H9 (cell line): ENCODE results near the gene KRTAP9-2. TPM values are rescaled to one million over a fixed set of nuclear protein-coding genes. Genes with fewer than 3 reads are reported as not detected.

ENCODE experiments used
- DNase-seq: peaks from one replicate; pipeline ENCODE4 v3.0.0-alpha.2; 2017
- H2AFZ ChIP-seq: one replicate; pipeline ENCODE4 v1.6.1; 2013; ENCODE audit warnings: mild to moderate bottlenecking, low read length, control low read depth, moderate library complexity
- H2AK5ac ChIP-seq: 2 replicates; pipeline ENCODE4 v1.6.1; 2013; ENCODE audit warnings: low read length, control low read depth, mixed read lengths; ENCODE audit not compliant: insufficient read length
- H2BK120ac ChIP-seq: one replicate; pipeline ENCODE4 v1.6.1; 2013; ENCODE audit warnings: low read depth, mild to moderate bottlenecking, low read length, control low read depth, inconsistent platforms; ENCODE audit not compliant: poor library complexity, severe bottlenecking
- H2BK12ac ChIP-seq: 2 replicates; pipeline ENCODE4 v1.6.1; 2013; ENCODE audit warnings: low read length, control low read depth, mixed read lengths, low read depth; ENCODE audit not compliant: insufficient read length
- H2BK15ac ChIP-seq: 2 replicates; pipeline ENCODE4 v1.6.1; 2013; ENCODE audit warnings: low read depth, low read length, control low read depth
- H2BK20ac ChIP-seq: one replicate; pipeline ENCODE4 v1.6.1; 2013; ENCODE audit warnings: low read depth, mild to moderate bottlenecking, low read length, control low read depth, inconsistent platforms; ENCODE audit not compliant: poor library complexity, severe bottlenecking
- H2BK5ac ChIP-seq: 2 replicates; pipeline ENCODE4 v1.6.1; 2013; ENCODE audit warnings: low read length, control low read depth, mixed read lengths; ENCODE audit not compliant: insufficient read length
- H3K14ac ChIP-seq: 2 replicates; pipeline ENCODE4 v1.6.1; 2013; ENCODE audit warnings: low read length, control low read depth; ENCODE audit not compliant: insufficient read depth
- H3K18ac ChIP-seq: 2 replicates; pipeline ENCODE4 v1.6.1; 2013; ENCODE audit warnings: low read depth, mild to moderate bottlenecking, mixed read lengths, low read length, control low read depth; ENCODE audit not compliant: insufficient read length
- H3K23ac ChIP-seq: 2 replicates; pipeline ENCODE4 v1.6.1; 2013; ENCODE audit warnings: low read length, control low read depth, mixed read lengths, low read depth; ENCODE audit not compliant: insufficient read length
- H3K23me2 ChIP-seq: 2 replicates; pipeline ENCODE4 v1.6.1; 2013; ENCODE audit warnings: low read depth, mild to moderate bottlenecking, mixed read lengths, low read length, control low read depth; ENCODE audit not compliant: insufficient read length, poor library complexity, severe bottlenecking
- H3K27ac ChIP-seq: 2 replicates; pipeline ENCODE4 v1.5.1; 2013; ENCODE audit warnings: low read length, control low read depth, mixed read lengths, low read depth; ENCODE audit not compliant: insufficient read length
- H3K27me3 ChIP-seq: 2 replicates; pipeline ENCODE4 v1.6.1; 2013; ENCODE audit warnings: low read length, control low read depth, inconsistent platforms; ENCODE audit not compliant: insufficient read depth
- H3K4ac ChIP-seq: 2 replicates; pipeline ENCODE4 v1.6.1; 2013; ENCODE audit warnings: low read depth, mild to moderate bottlenecking, control low read depth, inconsistent platforms, low read length, moderate library complexity
- H3K4me1 ChIP-seq: 2 replicates; pipeline ENCODE4 v1.6.1; 2013; ENCODE audit warnings: low read length, control low read depth, inconsistent platforms; ENCODE audit not compliant: insufficient read depth
- H3K4me2 ChIP-seq: 2 replicates; pipeline ENCODE4 v1.6.1; 2013; ENCODE audit warnings: low read length, control low read depth, mixed read lengths; ENCODE audit not compliant: insufficient read length, insufficient read depth
- H3K56ac ChIP-seq: 2 replicates; pipeline ENCODE4 v1.6.1; 2013; ENCODE audit warnings: low read depth, mild to moderate bottlenecking, mixed read lengths, low read length, control low read depth; ENCODE audit not compliant: insufficient read length
- H3K79me1 ChIP-seq: 2 replicates; pipeline ENCODE4 v1.6.1; 2013; ENCODE audit warnings: low read depth, mild to moderate bottlenecking, moderate library complexity, low read length, control low read depth, inconsistent platforms; ENCODE audit not compliant: insufficient read depth, poor library complexity, severe bottlenecking
- H3K79me2 ChIP-seq: 2 replicates; pipeline ENCODE4 v1.6.1; 2013; ENCODE audit warnings: low read length, control low read depth, inconsistent platforms; ENCODE audit not compliant: insufficient read depth
- H3K9ac ChIP-seq: 2 replicates; pipeline ENCODE4 v1.6.1; 2013; ENCODE audit warnings: low read length, control low read depth, mixed read lengths; ENCODE audit not compliant: insufficient read length; ENCODE audit errors: extremely low read depth
- H3K9me3 ChIP-seq: one replicate; pipeline ENCODE4 v1.6.1; 2013; ENCODE audit warnings: low read depth, low read length, inconsistent platforms; ENCODE audit not compliant: control insufficient read depth
- H3T11ph ChIP-seq: one replicate; pipeline ENCODE4 v1.6.1; 2013; ENCODE audit warnings: mild to moderate bottlenecking, low read length, control low read depth, inconsistent platforms
- H4K20me1 ChIP-seq: one replicate; pipeline ENCODE4 v1.6.1; 2013; ENCODE audit not compliant: control insufficient read depth, insufficient read length, insufficient read depth
- H4K5ac ChIP-seq: 2 replicates; pipeline ENCODE4 v1.6.1; 2013; ENCODE audit warnings: low read depth, mild to moderate bottlenecking, mixed read lengths, low read length, control low read depth; ENCODE audit not compliant: insufficient read length
- H4K8ac ChIP-seq: replicated peaks from 2 replicates; pipeline ENCODE4 v1.6.1; 2013; ENCODE audit warnings: low read length, control low read depth, mixed read lengths, low read depth; ENCODE audit not compliant: insufficient read length
- H4K91ac ChIP-seq: 2 replicates; pipeline ENCODE4 v1.6.1; 2013; ENCODE audit warnings: low read depth, mild to moderate bottlenecking, moderate library complexity, mixed read lengths, low read length, control low read depth; ENCODE audit not compliant: insufficient read length
- H3K27ac Mint-ChIP-seq, 3 experiments: 2 replicates in 2 of 3; 3 replicates in 1 of 3; pipeline ENCODE4 v1.8.0; 2020 to 2021; ENCODE audit warnings: mixed read lengths in 3 of 3, mild to moderate bottlenecking in 1 of 3, moderate library complexity in 1 of 3
- H3K27me3 Mint-ChIP-seq: 2 replicates; pipeline ENCODE4 v1.8.0; 2021; ENCODE audit warnings: low read depth, mild to moderate bottlenecking, moderate library complexity, mixed read lengths
- H3K36me3 Mint-ChIP-seq, 3 experiments: 2 replicates in 2 of 3; 3 replicates in 1 of 3; pipeline ENCODE4 v1.8.0; 2020 to 2021; ENCODE audit warnings: low read depth in 3 of 3, mixed read lengths in 3 of 3; ENCODE audit not compliant: insufficient read depth in 1 of 3
- H3K4me1 Mint-ChIP-seq, 2 experiments: 2 replicates each; pipeline ENCODE4 v1.8.0; 2020; ENCODE audit warnings: mixed read lengths in 2 of 2
- H3K4me3 Mint-ChIP-seq, 2 experiments: 2 replicates in 1 of 2; 3 replicates in 1 of 2; pipeline ENCODE4 v1.8.0; 2020 to 2021; ENCODE audit warnings: mild to moderate bottlenecking in 2 of 2, mixed read lengths in 2 of 2, moderate library complexity in 1 of 2
- H3K9me3 Mint-ChIP-seq, 2 experiments: 2 replicates in 1 of 2; 3 replicates in 1 of 2; pipeline ENCODE4 v1.8.0; 2020; ENCODE audit warnings: mild to moderate bottlenecking in 2 of 2, mixed read lengths in 2 of 2, moderate library complexity in 1 of 2
- WGBS: extraction: QIAGEN DNeasy Blood & Tissue Kit; methylation state at CpG from one replicate; pipeline ENCODE4 v1.1.7; 2013; ENCODE audit warnings: missing lambda C conversion rate, low lambda C conversion rate, mixed read lengths; ENCODE audit not compliant: insufficient read length; ENCODE audit errors: extremely low coverage; 5-methylcytosine and 5-hydroxymethylcytosine counted together
- total RNA-seq: library from RNA; stranded (reverse); gene quantifications from 2 replicates; pipeline ENCODE4 v1.2.1, GENCODE V29; 2021
- TF ChIP-seq, protein P1 (sequence below): fragments of 200-600 bp; sonication (generic); conservative IDR thresholded peaks from 3 replicates; pipeline ENCODE4 v1.8.0; 2021; ENCODE audit warnings: antibody characterized with exemption, mild to moderate bottlenecking

KRTAP9-2 gene
- total RNA-seq, 1 experiment from 2014 or later = not detected

- Histone ChIP-seq H2BK20ac (no peak within 1 kb of the TSS), H2BK5ac (no peak within 1 kb of the TSS), H4K8ac (no peak within 1 kb of the TSS)
Measured at GRCh38 chr17:41177727-41178271, 48.6 kb upstream of the KRTAP9-2 start, which contains the start of gene KRTAP4-2. TSS of gene KRTAP4-2 (minus strand) at chr17:41178221. CDS start at chr17:41178164, 57 bp downstream.

More at GRCh38 chr17:41177727-41178271, 48.6 kb upstream of the KRTAP9-2 start, which contains the start of gene KRTAP4-2:
- TF ChIP-seq, protein P1, sequence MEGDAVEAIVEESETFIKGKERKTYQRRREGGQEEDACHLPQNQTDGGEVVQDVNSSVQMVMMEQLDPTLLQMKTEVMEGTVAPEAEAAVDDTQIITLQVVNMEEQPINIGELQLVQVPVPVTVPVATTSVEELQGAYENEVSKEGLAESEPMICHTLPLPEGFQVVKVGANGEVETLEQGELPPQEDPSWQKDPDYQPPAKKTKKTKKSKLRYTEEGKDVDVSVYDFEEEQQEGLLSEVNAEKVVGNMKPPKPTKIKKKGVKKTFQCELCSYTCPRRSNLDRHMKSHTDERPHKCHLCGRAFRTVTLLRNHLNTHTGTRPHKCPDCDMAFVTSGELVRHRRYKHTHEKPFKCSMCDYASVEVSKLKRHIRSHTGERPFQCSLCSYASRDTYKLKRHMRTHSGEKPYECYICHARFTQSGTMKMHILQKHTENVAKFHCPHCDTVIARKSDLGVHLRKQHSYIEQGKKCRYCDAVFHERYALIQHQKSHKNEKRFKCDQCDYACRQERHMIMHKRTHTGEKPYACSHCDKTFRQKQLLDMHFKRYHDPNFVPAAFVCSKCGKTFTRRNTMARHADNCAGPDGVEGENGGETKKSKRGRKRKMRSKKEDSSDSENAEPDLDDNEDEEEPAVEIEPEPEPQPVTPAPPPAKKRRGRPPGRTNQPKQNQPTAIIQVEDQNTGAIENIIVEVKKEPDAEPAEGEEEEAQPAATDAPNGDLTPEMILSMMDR = no peak
- Mint-ChIP-seq H3K4me1 (0 out of 4 replicates have a peak, but pooled peaks cover 0 to 3% of the 10 kb centered on the region in 2 experiments), H3K4me3 (no peak within 1 kb of the TSS), H3K9me3 (no peaks in the 10 kb centered on the region; a peak in 2 of 5 replicates), H3K36me3 (no peaks in the 10 kb centered on the region), H3K27me3 (no peaks in the 10 kb centered on the region; the same call in 1 of the 2 replicates), H3K27ac (no peak within 1 kb of the TSS; a peak in 1 of 7 replicates)
- no peak within 1 kb of the TSS for H2BK120ac ChIP-seq
- H2BK15ac ChIP-seq = no peak within 1 kb of the TSS
- H3K27ac ChIP-seq = no peak within 1 kb of the TSS
- H3K9me3 ChIP-seq = no peaks in the 10 kb centered on the region
- H2AFZ ChIP-seq = no peak within 1 kb of the TSS
- no peaks in the 10 kb centered on the region for H3K23me2 ChIP-seq
- H3K23ac ChIP-seq = no peak within 1 kb of the TSS
- H2BK12ac ChIP-seq = no peak within 1 kb of the TSS
- H3K79me2 ChIP-seq = no peaks in the 10 kb centered on the region
- DNase-seq = no peak
- no peak within 1 kb of the TSS for H3K14ac ChIP-seq
- H4K91ac ChIP-seq = no peak within 1 kb of the TSS
- H3K9ac ChIP-seq = no peak within 1 kb of the TSS
- H3K56ac ChIP-seq = no peak within 1 kb of the TSS
- no peak within 1 kb of the TSS for H4K5ac ChIP-seq
- no peak within 1 kb of the TSS for H2AK5ac ChIP-seq
- WGBS = no CpG with 5 or more reads among the region's 7 CpGs
- H3K18ac ChIP-seq = no peak within 1 kb of the TSS
- no peaks in the 10 kb centered on the region for H4K20me1 ChIP-seq
- no peak within 1 kb of the TSS for H3K4ac ChIP-seq
- H3K27me3 ChIP-seq = no peaks in the 10 kb centered on the region
- no peak within 1 kb of the TSS for H3K4me2 ChIP-seq
- no peak within 1 kb of the TSS for H3T11ph ChIP-seq
- no peaks in the 10 kb centered on the region for H3K4me1 ChIP-seq
- H3K79me1 ChIP-seq = no peaks in the 10 kb centered on the region
